SK-N-SH (cell line): Measurements from ENCODE around the gene PIK3R5. TPM values are rescaled to one million over a fixed set of nuclear protein-coding genes. Genes with fewer than 3 reads are reported as not detected.

Experiments
- CTCF ChIA-PET: fragments of 300-600, 350-600 bp; formaldehyde crosslinking; extraction: SDS; loops from one replicate; lab custom pipeline; 2021; lab: Yijun Ruan, JAX
- POLR2A ChIA-PET: fragments of 350-600 bp; sonication (Branson Sonifier 250); formaldehyde crosslinking; extraction: SDS; loops from one replicate; lab custom pipeline; 2020; ENCODE audit warnings: antibody characterized with exemption, inconsistent platforms; lab: Yijun Ruan, JAX
- DNase-seq: peaks from one replicate; pipeline ENCODE4 v3.0.0; 2012
- H2AFZ ChIP-seq: fragments of 200-600 bp; sonication (generic); 2 replicates; pipeline ENCODE4 v1.8.1; 2016; ENCODE audit warnings: antibody characterized with exemption, mild to moderate bottlenecking, low read depth
- H3F3A ChIP-seq: fragments of 200-600 bp; sonication (generic); replicated peaks from 2 replicates; pipeline ENCODE3; 2016; ENCODE audit warnings: antibody characterized with exemption, mild to moderate bottlenecking; ENCODE audit not compliant: insufficient read depth
- H3K27ac ChIP-seq, 2 experiments: fragments of 200-500 bp in 1 of 2; fragments of 200-600 bp in 1 of 2; sonication (Bioruptor generic) in 1 of 2; sonication (generic), shearing (Covaris generic) in 1 of 2; 2 replicates each; pipeline versions ENCODE4 v1.5.1 to v1.6.1; 2014 to 2016; ENCODE audit warnings: low read depth in 2 of 2, inconsistent platforms in 1 of 2, low read length in 1 of 2, mild to moderate bottlenecking in 1 of 2, mixed read lengths in 1 of 2
- H3K27me3 ChIP-seq: fragments of 200-600 bp; sonication (generic), shearing (Covaris generic); 2 replicates; pipeline ENCODE4 v1.6.1; 2016; ENCODE audit warnings: mixed run types; ENCODE audit not compliant: insufficient read depth
- H3K36me3 ChIP-seq, 2 experiments: fragments of 200-500 bp in 1 of 2; fragments of 200-600 bp in 1 of 2; sonication (Bioruptor generic) in 1 of 2; sonication (generic) in 1 of 2; replicated peaks in 1 of 2; 2 replicates each; pipeline versions ENCODE3 to v1.5.1; 2014 to 2016; ENCODE audit warnings: low read length in 1 of 2, mild to moderate bottlenecking in 1 of 2; ENCODE audit not compliant: insufficient read depth in 2 of 2, control insufficient read depth in 1 of 2
- H3K4me1 ChIP-seq, 2 experiments: fragments of 200-500 bp in 1 of 2; fragments of 200-600 bp in 1 of 2; sonication (Bioruptor generic) in 1 of 2; sonication (generic), shearing (Covaris generic) in 1 of 2; 2 replicates each; pipeline versions ENCODE4 v1.5.1 to v1.6.1; 2014 to 2016; ENCODE audit warnings: low read depth in 1 of 2, low read length in 1 of 2, mixed run types in 1 of 2; ENCODE audit not compliant: insufficient read depth in 2 of 2, control insufficient read depth in 1 of 2
- H3K4me2 ChIP-seq: fragments of 200-600 bp; sonication (generic), shearing (Covaris generic); 2 replicates; pipeline ENCODE4 v1.6.1; 2017; ENCODE audit warnings: mixed run types
- H3K4me3 ChIP-seq, 2 experiments: fragments of 200-500 bp in 1 of 2; fragments of 200-600 bp in 1 of 2; sonication (Bioruptor generic) in 1 of 2; sonication (generic), shearing (Covaris generic) in 1 of 2; 2 replicates each; pipeline versions ENCODE4 v1.5.1 to v1.8.1; 2014 to 2016; ENCODE audit warnings: low read depth in 2 of 2, inconsistent platforms in 1 of 2, low read length in 1 of 2, mild to moderate bottlenecking in 1 of 2, mixed read lengths in 1 of 2, moderate library complexity in 1 of 2
- H3K79me2 ChIP-seq: fragments of 200-600 bp; sonication (generic); 2 replicates; pipeline ENCODE4 v1.8.1; 2017; ENCODE audit warnings: mild to moderate bottlenecking; ENCODE audit not compliant: insufficient read depth
- H3K9ac ChIP-seq: fragments of 200-600 bp; sonication (generic); 2 replicates; pipeline ENCODE4 v1.6.1; 2017; ENCODE audit warnings: mixed run types
- H3K9me2 ChIP-seq: fragments of 200-600 bp; sonication (generic); 2 replicates; pipeline ENCODE4 v1.6.1; 2017; ENCODE audit warnings: mixed run types
- H3K9me3 ChIP-seq: fragments of 200-600 bp; sonication (generic); 2 replicates; pipeline ENCODE4 v1.6.1; 2017; ENCODE audit warnings: mixed run types, mild to moderate bottlenecking, moderate library complexity
- H4K20me1 ChIP-seq: fragments of 200-600 bp; sonication (generic); 2 replicates; pipeline ENCODE4 v1.6.1; 2017; ENCODE audit warnings: mild to moderate bottlenecking, mixed run types; ENCODE audit not compliant: insufficient read depth
- CHD2 ChIP-seq: fragments of 150-350 bp; IDR thresholded peaks from 2 replicates; pipeline ENCODE4 v1.6.1; 2018; ENCODE audit warnings: low read length; ENCODE audit not compliant: partially characterized antibody
- CTCF ChIP-seq: fragments of 200-600 bp; sonication (generic); IDR thresholded peaks from 2 replicates; pipeline ENCODE4 v1.6.1; 2017; ENCODE audit warnings: antibody characterized with exemption, mild to moderate bottlenecking, moderate library complexity
- FOXJ3 ChIP-seq: sonication (generic); formaldehyde crosslinking; IDR thresholded peaks from 2 replicates; pipeline ENCODE4 v1.5.1; 2020; ENCODE audit warnings: mild to moderate bottlenecking, missing genetic modification reagents
- GABPA ChIP-seq: IDR thresholded peaks from 2 replicates; pipeline ENCODE4 v1.4.0; 2012; ENCODE audit warnings: low read depth, mild to moderate bottlenecking
- GATA2 ChIP-seq: sonication (generic); formaldehyde crosslinking; IDR thresholded peaks from 2 replicates; pipeline ENCODE4 v1.5.0; 2020; ENCODE audit warnings: mild to moderate bottlenecking, missing genetic modification reagents
- JUND ChIP-seq: IDR thresholded peaks from 2 replicates; pipeline ENCODE4 v1.4.0; 2012
- MAX ChIP-seq: IDR thresholded peaks from 2 replicates; pipeline ENCODE4 v1.4.0; 2012; ENCODE audit warnings: low read depth
- NRF1 ChIP-seq: IDR thresholded peaks from 2 replicates; pipeline ENCODE4 v1.6.1; 2012; ENCODE audit warnings: low read depth, mild to moderate bottlenecking, low read length
- RFX5 ChIP-seq: IDR thresholded peaks from 2 replicates; pipeline ENCODE4 v1.6.1; 2012; ENCODE audit warnings: mild to moderate bottlenecking, improper control_type of control experiment, low read length
- SMC3 ChIP-seq: IDR thresholded peaks from 2 replicates; pipeline ENCODE4 v1.6.1; 2012; ENCODE audit warnings: low read depth, low read length, improper control_type of control experiment
- YY1 ChIP-seq: IDR thresholded peaks from 2 replicates; pipeline ENCODE4 v1.4.0; 2012; ENCODE audit warnings: low read depth, mild to moderate bottlenecking
- WGBS: methylation state at CpG from one replicate; pipeline ENCODE4 v1.1.6; 2017; ENCODE audit warnings: low lambda C conversion rate; 5-methylcytosine and 5-hydroxymethylcytosine counted together
- polyA plus RNA-seq, 3 experiments: library from polyadenylated mRNA; depleted of rRNA; stranded (reverse); fragments of >200 nt; gene quantifications; 2 replicates each; pipeline ENCODE4 v1.2.3, GENCODE V29; 2012
- TF ChIP-seq, protein P1 (sequence below): IDR thresholded peaks from 2 replicates; pipeline ENCODE4 v1.4.0; 2012; ENCODE audit warnings: low read depth, borderline replicate concordance
- TF ChIP-seq, protein P2 (sequence below): fragments of 150-350 bp; IDR thresholded peaks from 2 replicates; pipeline ENCODE4 v1.6.1; 2016; ENCODE audit warnings: mild to moderate bottlenecking, low read depth, low read length
- TF ChIP-seq, protein P3 (sequence below): IDR thresholded peaks from 2 replicates; pipeline ENCODE4 v1.4.0; 2012; ENCODE audit warnings: low read depth, borderline replicate concordance

Gene PIK3R5
- polyA plus RNA-seq, 1 of the 3 experiments (the other 2 are of a cell fraction): not detected

GRCh38 chr17:8869114-8869815 lies 96.2 kb downstream of the PIK3R5 start:
- 10% methylated on average over 9 of the region's 11 CpGs for WGBS
- peaks cover 76% of the 10 kb centered on the region for H3K27me3 ChIP-seq
- no peaks in the 10 kb centered on the region for H4K20me1 ChIP-seq
- peak overlapping the region; percentile 58 for H3K4me2 ChIP-seq
- TF ChIP-seq GABPA: no peak
- no peak for TF ChIP-seq SMC3
- TF ChIP-seq MAX: no peak
- TF ChIP-seq GATA2: no peak
- TF ChIP-seq JUND: no peak
- TF ChIP-seq NRF1: no peak
- no peak for TF ChIP-seq CTCF
- TF ChIP-seq, protein P1, sequence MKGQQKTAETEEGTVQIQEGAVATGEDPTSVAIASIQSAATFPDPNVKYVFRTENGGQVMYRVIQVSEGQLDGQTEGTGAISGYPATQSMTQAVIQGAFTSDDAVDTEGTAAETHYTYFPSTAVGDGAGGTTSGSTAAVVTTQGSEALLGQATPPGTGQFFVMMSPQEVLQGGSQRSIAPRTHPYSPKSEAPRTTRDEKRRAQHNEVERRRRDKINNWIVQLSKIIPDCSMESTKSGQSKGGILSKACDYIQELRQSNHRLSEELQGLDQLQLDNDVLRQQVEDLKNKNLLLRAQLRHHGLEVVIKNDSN: no peak
- TF ChIP-seq, protein P2, sequence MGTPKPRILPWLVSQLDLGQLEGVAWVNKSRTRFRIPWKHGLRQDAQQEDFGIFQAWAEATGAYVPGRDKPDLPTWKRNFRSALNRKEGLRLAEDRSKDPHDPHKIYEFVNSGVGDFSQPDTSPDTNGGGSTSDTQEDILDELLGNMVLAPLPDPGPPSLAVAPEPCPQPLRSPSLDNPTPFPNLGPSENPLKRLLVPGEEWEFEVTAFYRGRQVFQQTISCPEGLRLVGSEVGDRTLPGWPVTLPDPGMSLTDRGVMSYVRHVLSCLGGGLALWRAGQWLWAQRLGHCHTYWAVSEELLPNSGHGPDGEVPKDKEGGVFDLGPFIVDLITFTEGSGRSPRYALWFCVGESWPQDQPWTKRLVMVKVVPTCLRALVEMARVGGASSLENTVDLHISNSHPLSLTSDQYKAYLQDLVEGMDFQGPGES: no peak
- TF ChIP-seq YY1: no peak
- TF ChIP-seq, protein P3, sequence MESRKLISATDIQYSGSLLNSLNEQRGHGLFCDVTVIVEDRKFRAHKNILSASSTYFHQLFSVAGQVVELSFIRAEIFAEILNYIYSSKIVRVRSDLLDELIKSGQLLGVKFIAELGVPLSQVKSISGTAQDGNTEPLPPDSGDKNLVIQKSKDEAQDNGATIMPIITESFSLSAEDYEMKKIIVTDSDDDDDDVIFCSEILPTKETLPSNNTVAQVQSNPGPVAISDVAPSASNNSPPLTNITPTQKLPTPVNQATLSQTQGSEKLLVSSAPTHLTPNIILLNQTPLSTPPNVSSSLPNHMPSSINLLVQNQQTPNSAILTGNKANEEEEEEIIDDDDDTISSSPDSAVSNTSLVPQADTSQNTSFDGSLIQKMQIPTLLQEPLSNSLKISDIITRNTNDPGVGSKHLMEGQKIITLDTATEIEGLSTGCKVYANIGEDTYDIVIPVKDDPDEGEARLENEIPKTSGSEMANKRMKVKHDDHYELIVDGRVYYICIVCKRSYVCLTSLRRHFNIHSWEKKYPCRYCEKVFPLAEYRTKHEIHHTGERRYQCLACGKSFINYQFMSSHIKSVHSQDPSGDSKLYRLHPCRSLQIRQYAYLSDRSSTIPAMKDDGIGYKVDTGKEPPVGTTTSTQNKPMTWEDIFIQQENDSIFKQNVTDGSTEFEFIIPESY: no peak
- no peak for TF ChIP-seq RFX5
- TF ChIP-seq CHD2: no peak
- no peak for TF ChIP-seq FOXJ3 (CRISPR knock-in tag)
- H3K27ac ChIP-seq: no peak overlapping the region
- no peaks in the 10 kb centered on the region for H3K36me3 ChIP-seq
- H3K4me3 ChIP-seq: 0 out of 4 replicates have a peak overlapping the region, but pooled peaks of 1 of the 2 experiments have one; percentile 13
- H2AFZ ChIP-seq: no peak overlapping the region
- H3K9me3 ChIP-seq: no peaks in the 10 kb centered on the region
- no peaks in the 10 kb centered on the region for H3K9me2 ChIP-seq
- H3K9ac ChIP-seq: no peak overlapping the region
- no peaks in the 10 kb centered on the region for H3F3A ChIP-seq
- ChIA-PET CTCF (interaction anchor here (1.2 kb wide), 1 partner anchor 25 kb away, joined by 4 read pairs; no protein-coding TSS in a partner anchor), POLR2A (no interaction called here)
- no peak for DNase-seq
- H3K79me2 ChIP-seq: no peaks in the 10 kb centered on the region
- H3K4me1 ChIP-seq: no peaks in the 10 kb centered on the region
